Activated CD8-positive, alpha-beta T cell treated with anti-CD3 and anti-CD28 coated beads for 36 hours (primary cell): Measurements from ENCODE around the gene IKZF4. TPM values are rescaled to one million over a fixed set of nuclear protein-coding genes. Genes with fewer than 3 reads are reported as not detected.
A peak's percentile ranks its signal among the peaks of the same experiment; 100 is the strongest.

Experiments used
- ATAC-seq: fragments of 200-7000 bp; cut with Tn5 transposase; one replicate; pipeline ENCODE4 v1.10.0; 2021; ENCODE audit warnings: mild to moderate bottlenecking, moderate library complexity
- CTCF ChIA-PET: fragments of 350-600 bp; sonication (Branson Sonifier 250); formaldehyde crosslinking; loops from one replicate; lab custom pipeline; 2021; ENCODE audit warnings: antibody characterized with exemption; lab: Charles Lee
- POLR2A ChIA-PET: fragments of 350-600 bp; sonication (Branson Sonifier 250); formaldehyde crosslinking; loops from one replicate; lab custom pipeline; 2021; ENCODE audit warnings: antibody characterized with exemption; lab: Charles Lee
- DNase-seq: peaks from one replicate; pipeline ENCODE4 v3.0.0-alpha.2; 2020
- H3K27ac Mint-ChIP-seq: one replicate; pipeline ENCODE4 v1.8.0; 2021; ENCODE audit warnings: mild to moderate bottlenecking, mixed read lengths
- H3K27me3 Mint-ChIP-seq: one replicate; pipeline ENCODE4 v1.8.0; 2021; ENCODE audit warnings: mixed read lengths
- H3K36me3 Mint-ChIP-seq: one replicate; pipeline ENCODE4 v1.8.0; 2021; ENCODE audit warnings: low read depth, mixed read lengths
- H3K4me1 Mint-ChIP-seq: one replicate; pipeline ENCODE4 v1.8.0; 2021; ENCODE audit warnings: low read depth, mixed read lengths
- H3K4me3 Mint-ChIP-seq: one replicate; pipeline ENCODE4 v1.8.0; 2021; ENCODE audit warnings: mild to moderate bottlenecking, moderate library complexity, mixed read lengths
- H3K9me3 Mint-ChIP-seq: one replicate; pipeline ENCODE4 v1.8.0; 2021; ENCODE audit warnings: mixed read lengths
- CTCF ChIP-seq: fragments of 200-600 bp; IDR thresholded peaks from one replicate; pipeline ENCODE4 v1.8.0; 2022; ENCODE audit warnings: antibody characterized with exemption, mild to moderate bottlenecking
- intact Hi-C: fragments of 100-400 bp; cut with micrococcal nuclease; formaldehyde crosslinking; loops from one replicate; pipeline ENCODE4 v1.10.0; 2022
- total RNA-seq, 2 experiments: library from RNA; stranded (reverse); gene quantifications; one replicate each; pipeline ENCODE4 v1.2.3, GENCODE V29; 2021

The IKZF4 gene
- total RNA-seq, 2 experiments from 2014 or later, result 20.5 to 20.8 TPM

- Mint-ChIP-seq H3K27ac (peak overlapping the region; percentile 92), H3K9me3 (no peaks in the 10 kb centered on the region), H3K4me3 (peak overlapping the region; percentile 41), H3K27me3 (no peaks in the 10 kb centered on the region), H3K36me3 (peaks cover 53% of the 10 kb centered on the region), H3K4me1 (peaks cover 65% of the 10 kb centered on the region)
- ChIA-PET POLR2A (interaction anchor here (0.6 to 1.4 kb wide), 2 partner anchors 14 to 61 kb away, joined by 3 to 4 read pairs; no protein-coding TSS in a partner anchor), CTCF (interaction anchor here (1.0 to 4.2 kb wide), 2 partner anchors 39 kb away, joined by 3 to 18 read pairs; no protein-coding TSS in a partner anchor)
- ATAC-seq (peak; percentile 80), DNase-seq (peak; percentile 84)
- TF ChIP-seq CTCF, result no peak
- intact Hi-C loops, result no loop called here
Observed at GRCh38 chr12:56034586-56035332, 13.9 kb downstream of the IKZF4 start.

- DNase-seq, result no peak
- Mint-ChIP-seq H3K27ac (peak overlapping the region; percentile 36), H3K4me3 (no peak overlapping the region), H3K36me3 (peaks cover 44% of the 10 kb centered on the region), H3K9me3 (no peaks in the 10 kb centered on the region), H3K27me3 (no peaks in the 10 kb centered on the region), H3K4me1 (peaks cover 62% of the 10 kb centered on the region)
- CTCF ChIA-PET, result interaction anchor here (0.8 to 1.4 kb wide), 2 partner anchors 41 to 226 kb away, joined by 3 to 9 read pairs; no protein-coding TSS in a partner anchor
- ATAC-seq, result no peak
- POLR2A ChIA-PET, result interaction anchor here (0.6 to 1.6 kb wide), 2 partner anchors 63 to 242 kb away, joined by 3 to 6 read pairs; partner anchors contain the start of gene RAB5B
- intact Hi-C loops, result no loop called here
- TF ChIP-seq CTCF, result no peak
Observed at GRCh38 chr12:56037161-56037560, 16.3 kb downstream of the IKZF4 start.

GRCh38 chr12:56038022-56038655 lies 17.3 kb downstream of the IKZF4 start:
- no peak for DNase-seq
- Mint-ChIP-seq H3K4me3 (no peak overlapping the region), H3K27ac (peak overlapping the region; percentile 43), H3K9me3 (no peaks in the 10 kb centered on the region), H3K27me3 (no peaks in the 10 kb centered on the region), H3K4me1 (peaks cover 57% of the 10 kb centered on the region), H3K36me3 (peaks cover 44% of the 10 kb centered on the region)
- no peak for ATAC-seq
- TF ChIP-seq CTCF, result no peak
- ChIA-PET POLR2A (interaction anchor here (0.6 to 2.9 kb wide), 3 partner anchors 64 to 1105 kb away, joined by 3 to 12 read pairs (median 6); partner anchors contain the start of genes RAB5B and RPL41), CTCF (interaction anchor here (0.7 to 3.8 kb wide), 6 partner anchors 9 to 300 kb away, joined by 3 to 55 read pairs (median 13); partner anchors contain the start of gene SUOX)
- intact Hi-C loops, result no loop called here

- ATAC-seq (peak; percentile 29), DNase-seq (peak; percentile 31)
- POLR2A ChIA-PET, result interaction anchor here (0.8 to 2.9 kb wide), 12 partner anchors 18 to 215 kb away, joined by 3 to 17 read pairs (median 4); partner anchors contain the start of genes RPL41 and SUOX
- H3K4me1 Mint-ChIP-seq, result peaks cover 53% of the 10 kb centered on the region
- intact Hi-C loops, result loop anchor here (2.0 to 5.0 kb wide), 4 partner anchors 43 to 301 kb away; partner anchors contain the start of genes DGKA, RPL41, SUOX and ZC3H10
- no peak for TF ChIP-seq CTCF
- H3K27me3 Mint-ChIP-seq, result no peaks in the 10 kb centered on the region
- peak overlapping the region; percentile 84 for H3K4me3 Mint-ChIP-seq
- CTCF ChIA-PET, result interaction anchor here (0.7 to 3.8 kb wide), 16 partner anchors 11 to 311 kb away, joined by 3 to 55 read pairs (median 4); partner anchors contain the start of genes CD63, PA2G4, RAB5B and SUOX
- peak overlapping the region; percentile 86 for H3K27ac Mint-ChIP-seq
- H3K36me3 Mint-ChIP-seq, result peaks cover 48% of the 10 kb centered on the region
- H3K9me3 Mint-ChIP-seq, result no peaks in the 10 kb centered on the region
Observed at GRCh38 chr12:56040151-56040550, 19.3 kb downstream of the IKZF4 start.
